ENCODE measurements around the gene AGRN. TPM values are rescaled to one million over a fixed set of nuclear protein-coding genes. Genes with fewer than 3 reads are reported as not detected.

Gene AGRN
- total RNA-seq, 2 experiments from 2014 or later, result 33.2 to 35.6 TPM

GRCh38 chr1:1046767-1047166 lies 26.8 kb downstream of the AGRN start:
- no peak overlapping the region for H3K27ac Mint-ChIP-seq
- intact Hi-C loops (cut with micrococcal nuclease), result no loop called here
- ChIA-PET POLR2A (interaction anchor here (0.8 kb wide), 1 partner anchor 12 kb away, joined by 3 read pairs; no protein-coding TSS in a partner anchor), CTCF (no interaction called here)
- no peaks in the 10 kb centered on the region for H3K27me3 Mint-ChIP-seq
- H3K4me3 Mint-ChIP-seq, result no peak overlapping the region
- DNase-seq, result no peak
- H3K36me3 Mint-ChIP-seq, result no peaks in the 10 kb centered on the region
- H3K4me1 Mint-ChIP-seq (ENCODE audit: low read depth), result no peaks in the 10 kb centered on the region
- H3K9me3 Mint-ChIP-seq, result no peaks in the 10 kb centered on the region

- CTCF ChIA-PET, result no interaction called here
Observed at GRCh38 chr1:1047407-1047806, 27.5 kb downstream of the AGRN start.

DNA sequence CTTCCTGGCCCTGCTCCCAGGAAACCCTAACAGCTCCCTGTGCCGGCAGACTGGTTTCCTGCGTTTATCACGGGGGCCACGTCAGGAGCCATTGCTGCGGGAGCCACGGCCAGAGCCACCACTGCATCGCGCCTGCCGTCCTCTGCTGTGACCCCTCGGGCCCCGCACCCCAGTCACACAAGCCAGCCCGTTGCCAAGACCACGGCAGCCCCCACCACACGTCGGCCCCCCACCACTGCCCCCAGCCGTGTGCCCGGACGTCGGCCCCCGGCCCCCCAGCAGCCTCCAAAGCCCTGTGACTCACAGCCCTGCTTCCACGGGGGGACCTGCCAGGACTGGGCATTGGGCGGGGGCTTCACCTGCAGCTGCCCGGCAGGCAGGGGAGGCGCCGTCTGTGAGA lies 28.0 kb downstream of the AGRN start:
- Mint-ChIP-seq H3K4me3 (no peak overlapping the region), H3K36me3 (no peaks in the 10 kb centered on the region), H3K4me1 (ENCODE audit: low read depth) (no peaks in the 10 kb centered on the region), H3K27me3 (no peaks in the 10 kb centered on the region), H3K9me3 (no peaks in the 10 kb centered on the region), H3K27ac (no peak overlapping the region)
- ChIA-PET POLR2A (no interaction called here), CTCF (no interaction called here)
- intact Hi-C loops (cut with micrococcal nuclease), result no loop called here
- no peak for DNase-seq

More at GRCh38 chr1:1047407-1047806, 27.5 kb downstream of the AGRN start:
- no peak overlapping the region for H3K4me3 Mint-ChIP-seq
- POLR2A ChIA-PET, result interaction anchor here (0.8 kb wide), 1 partner anchor 12 kb away, joined by 3 read pairs; no protein-coding TSS in a partner anchor
- H3K36me3 Mint-ChIP-seq, result no peaks in the 10 kb centered on the region
- no peaks in the 10 kb centered on the region for H3K4me1 Mint-ChIP-seq (ENCODE audit: low read depth)
- no peak for DNase-seq
- H3K27me3 Mint-ChIP-seq, result no peaks in the 10 kb centered on the region
- intact Hi-C loops (cut with micrococcal nuclease), result no loop called here
- no peak overlapping the region for H3K27ac Mint-ChIP-seq
- no peaks in the 10 kb centered on the region for H3K9me3 Mint-ChIP-seq

- no peak overlapping the region for H3K27ac Mint-ChIP-seq
- H3K36me3 Mint-ChIP-seq, result no peaks in the 10 kb centered on the region
- H3K4me1 Mint-ChIP-seq (ENCODE audit: low read depth), result no peaks in the 10 kb centered on the region
- no peak overlapping the region for H3K4me3 Mint-ChIP-seq
- ChIA-PET POLR2A (no interaction called here), CTCF (no interaction called here)
- H3K9me3 Mint-ChIP-seq, result no peaks in the 10 kb centered on the region
- H3K27me3 Mint-ChIP-seq, result no peaks in the 10 kb centered on the region
- DNase-seq, result no peak
- intact Hi-C loops (cut with micrococcal nuclease), result no loop called here
Observed at GRCh38 chr1:1048765-1049164, 28.8 kb downstream of the AGRN start.

GRCh38 chr1:1049318-1050165 lies 29.6 kb downstream of the AGRN start:
- ChIA-PET CTCF (no interaction called here), POLR2A (no interaction called here)
- no peak overlapping the region for H3K4me3 Mint-ChIP-seq
- H3K9me3 Mint-ChIP-seq, result no peaks in the 10 kb centered on the region
- H3K27me3 Mint-ChIP-seq, result no peaks in the 10 kb centered on the region
- H3K27ac Mint-ChIP-seq, result no peak overlapping the region
- H3K4me1 Mint-ChIP-seq (ENCODE audit: low read depth), result no peaks in the 10 kb centered on the region
- no peak for DNase-seq
- intact Hi-C loops (cut with micrococcal nuclease), result no loop called here
- H3K36me3 Mint-ChIP-seq, result no peaks in the 10 kb centered on the region

DNA sequence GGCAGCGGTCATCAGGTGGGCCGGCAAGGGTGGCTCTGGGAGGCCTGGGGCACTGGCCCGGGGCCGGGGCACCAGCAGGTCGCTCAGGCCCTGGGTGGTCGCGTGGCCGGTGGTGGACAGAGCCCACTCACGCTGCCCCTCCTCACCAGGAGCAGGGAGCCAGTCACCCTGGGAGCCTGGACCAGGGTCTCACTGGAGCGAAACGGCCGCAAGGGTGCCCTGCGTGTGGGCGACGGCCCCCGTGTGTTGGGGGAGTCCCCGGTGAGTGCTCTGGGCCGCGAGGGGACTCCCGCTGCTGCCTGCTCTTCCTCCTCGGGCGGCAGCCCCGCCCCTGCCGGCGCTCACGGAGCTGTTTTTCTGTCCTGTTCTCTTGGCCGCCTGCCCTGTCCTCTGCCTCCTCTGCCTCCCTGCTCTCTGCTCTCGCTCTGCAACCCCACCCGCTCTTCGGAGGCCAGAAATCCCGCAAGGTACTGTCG lies 30.7 kb downstream of the AGRN start:
- POLR2A ChIA-PET, result no interaction called here
- no peak for DNase-seq
- Mint-ChIP-seq H3K27me3 (no peaks in the 10 kb centered on the region), H3K4me1 (ENCODE audit: low read depth) (no peaks in the 10 kb centered on the region), H3K4me3 (no peak overlapping the region), H3K36me3 (no peaks in the 10 kb centered on the region), H3K27ac (no peak overlapping the region), H3K9me3 (no peaks in the 10 kb centered on the region)
- intact Hi-C loops (cut with micrococcal nuclease), result no loop called here
- CTCF ChIA-PET, result interaction anchor here (0.7 kb wide), 1 partner anchor 9 kb away, joined by 3 read pairs; no protein-coding TSS in a partner anchor

- no peak for DNase-seq
- ChIA-PET CTCF (interaction anchor here (0.7 kb wide), 1 partner anchor 8 kb away, joined by 3 read pairs; no protein-coding TSS in a partner anchor), POLR2A (no interaction called here)
- Mint-ChIP-seq H3K27ac (no peak overlapping the region), H3K4me3 (no peak overlapping the region), H3K4me1 (ENCODE audit: low read depth) (no peaks in the 10 kb centered on the region), H3K9me3 (no peaks in the 10 kb centered on the region), H3K27me3 (peaks cover 3% of the 10 kb centered on the region), H3K36me3 (no peaks in the 10 kb centered on the region)
- intact Hi-C loops (cut with micrococcal nuclease), result no loop called here
Observed at GRCh38 chr1:1051127-1051810, 31.3 kb downstream of the AGRN start.

GRCh38 chr1:1052003-1052840 lies 32.3 kb downstream of the AGRN start:
- no peak for DNase-seq
- CTCF ChIA-PET, result no interaction called here

GRCh38 chr1:1053022-1053421 lies 33.1 kb downstream of the AGRN start:
- no peaks in the 10 kb centered on the region for H3K9me3 Mint-ChIP-seq

More at GRCh38 chr1:1052003-1052840, 32.3 kb downstream of the AGRN start:
- intact Hi-C loops (cut with micrococcal nuclease), result no loop called here
- POLR2A ChIA-PET, result no interaction called here
- Mint-ChIP-seq H3K4me3 (no peak overlapping the region), H3K4me1 (ENCODE audit: low read depth) (no peaks in the 10 kb centered on the region), H3K27ac (no peak overlapping the region), H3K9me3 (no peaks in the 10 kb centered on the region), H3K36me3 (no peaks in the 10 kb centered on the region), H3K27me3 (peaks cover 8% of the 10 kb centered on the region)

DNA sequence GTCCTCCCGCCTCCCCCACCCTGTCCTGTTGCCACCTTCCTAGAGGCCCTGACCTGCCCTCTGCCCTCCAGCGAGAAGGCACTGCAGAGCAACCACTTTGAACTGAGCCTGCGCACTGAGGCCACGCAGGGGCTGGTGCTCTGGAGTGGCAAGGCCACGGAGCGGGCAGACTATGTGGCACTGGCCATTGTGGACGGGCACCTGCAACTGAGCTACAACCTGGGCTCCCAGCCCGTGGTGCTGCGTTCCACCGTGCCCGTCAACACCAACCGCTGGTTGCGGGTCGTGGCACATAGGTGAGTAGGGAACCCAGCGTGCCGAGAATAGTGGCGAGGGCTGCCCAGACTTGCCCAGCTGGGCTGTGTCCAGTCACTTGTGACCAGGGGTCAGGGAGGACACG lies 33.8 kb downstream of the AGRN start:
- no peaks in the 10 kb centered on the region for H3K9me3 Mint-ChIP-seq
- H3K4me3 Mint-ChIP-seq, result no peak overlapping the region
- H3K27ac Mint-ChIP-seq, result no peak overlapping the region
- no peaks in the 10 kb centered on the region for H3K36me3 Mint-ChIP-seq
- H3K4me1 Mint-ChIP-seq (ENCODE audit: low read depth), result peaks cover 2% of the 10 kb centered on the region
- peaks cover 18% of the 10 kb centered on the region for H3K27me3 Mint-ChIP-seq
- ChIA-PET POLR2A (no interaction called here), CTCF (interaction anchor here (0.9 kb wide), 1 partner anchor 10 kb away, joined by 3 read pairs; no protein-coding TSS in a partner anchor)
- intact Hi-C loops (cut with micrococcal nuclease), result no loop called here
- DNase-seq, result no peak

More at GRCh38 chr1:1053022-1053421, 33.1 kb downstream of the AGRN start:
- Mint-ChIP-seq H3K4me1 (ENCODE audit: low read depth) (no peaks in the 10 kb centered on the region), H3K4me3 (no peak overlapping the region), H3K27me3 (peaks cover 12% of the 10 kb centered on the region), H3K36me3 (no peaks in the 10 kb centered on the region), H3K27ac (no peak overlapping the region)
- POLR2A ChIA-PET, result no interaction called here
- intact Hi-C loops (cut with micrococcal nuclease), result no loop called here
- DNase-seq, result no peak
- CTCF ChIA-PET, result interaction anchor here (0.9 kb wide), 1 partner anchor 10 kb away, joined by 3 read pairs; no protein-coding TSS in a partner anchor

- no peak overlapping the region for H3K27ac Mint-ChIP-seq
- no peak overlapping the region for H3K4me3 Mint-ChIP-seq
- POLR2A ChIA-PET, result no interaction called here
- no peaks in the 10 kb centered on the region for H3K36me3 Mint-ChIP-seq
- no peaks in the 10 kb centered on the region for H3K9me3 Mint-ChIP-seq
- H3K27me3 Mint-ChIP-seq, result peaks cover 21% of the 10 kb centered on the region
- DNase-seq, result no peak
- intact Hi-C loops (cut with micrococcal nuclease), result no loop called here
- H3K4me1 Mint-ChIP-seq (ENCODE audit: low read depth), result peaks cover 5% of the 10 kb centered on the region
- CTCF ChIA-PET, result interaction anchor here (0.9 kb wide), 1 partner anchor 9 kb away, joined by 3 read pairs; no protein-coding TSS in a partner anchor
Observed at GRCh38 chr1:1054099-1054700, 34.3 kb downstream of the AGRN start.

Measured in activated CD4-positive, alpha-beta memory T cell treated with anti-CD3 and anti-CD28 coated beads for 36 hours (primary cell).